DND-41 (cell line): ENCODE measurements around the gene AFAP1L1.

Experiments used
- CTCF ChIP-seq: IDR thresholded peaks from 2 replicates; pipeline ENCODE4 v1.5.1; 2012; ENCODE audit warnings: borderline replicate concordance, low read length, moderate library complexity, mild to moderate bottlenecking; ENCODE audit not compliant: poor library complexity, severe bottlenecking; ENCODE audit errors: extremely low read depth
- EZH2 ChIP-seq: IDR thresholded peaks from 3 replicates; pipeline ENCODE4 v1.6.1; 2012; ENCODE audit warnings: borderline replicate concordance, low read depth, mild to moderate bottlenecking, moderate library complexity, low read length, inconsistent platforms; ENCODE audit not compliant: severe bottlenecking

GRCh38 chr5:149313151-149313841 lies 41.6 kb downstream of the AFAP1L1 start:
- no peak for TF ChIP-seq EZH2
- TF ChIP-seq CTCF: no peak
